SK-N-SH (cell line): ENCODE data around the gene UBL4B. TPM values are rescaled to one million over a fixed set of nuclear protein-coding genes. Genes with fewer than 3 reads are reported as not detected.

ENCODE experiments used
- CTCF ChIA-PET: fragments of 300-600, 350-600 bp; formaldehyde crosslinking; extraction: SDS; loops from one replicate; lab custom pipeline; 2021; lab: Yijun Ruan, JAX
- POLR2A ChIA-PET: fragments of 350-600 bp; sonication (Branson Sonifier 250); formaldehyde crosslinking; extraction: SDS; loops from one replicate; lab custom pipeline; 2020; ENCODE audit warnings: antibody characterized with exemption, inconsistent platforms; lab: Yijun Ruan, JAX
- DNase-seq: peaks from one replicate; pipeline ENCODE4 v3.0.0; 2012
- H2AFZ ChIP-seq: fragments of 200-600 bp; sonication (generic); 2 replicates; pipeline ENCODE4 v1.8.1; 2016; ENCODE audit warnings: antibody characterized with exemption, mild to moderate bottlenecking, low read depth
- H3F3A ChIP-seq: fragments of 200-600 bp; sonication (generic); replicated peaks from 2 replicates; pipeline ENCODE3; 2016; ENCODE audit warnings: antibody characterized with exemption, mild to moderate bottlenecking; ENCODE audit not compliant: insufficient read depth
- H3K27ac ChIP-seq, 2 experiments: fragments of 200-500 bp in 1 of 2; fragments of 200-600 bp in 1 of 2; sonication (Bioruptor generic) in 1 of 2; sonication (generic), shearing (Covaris generic) in 1 of 2; 2 replicates each; pipeline versions ENCODE4 v1.5.1 to v1.6.1; 2014 to 2016; ENCODE audit warnings: low read depth in 2 of 2, inconsistent platforms in 1 of 2, low read length in 1 of 2, mild to moderate bottlenecking in 1 of 2, mixed read lengths in 1 of 2
- H3K27me3 ChIP-seq: fragments of 200-600 bp; sonication (generic), shearing (Covaris generic); 2 replicates; pipeline ENCODE4 v1.6.1; 2016; ENCODE audit warnings: mixed run types; ENCODE audit not compliant: insufficient read depth
- H3K36me3 ChIP-seq, 2 experiments: fragments of 200-500 bp in 1 of 2; fragments of 200-600 bp in 1 of 2; sonication (Bioruptor generic) in 1 of 2; sonication (generic) in 1 of 2; replicated peaks in 1 of 2; 2 replicates each; pipeline versions ENCODE3 to v1.5.1; 2014 to 2016; ENCODE audit warnings: low read length in 1 of 2, mild to moderate bottlenecking in 1 of 2; ENCODE audit not compliant: insufficient read depth in 2 of 2, control insufficient read depth in 1 of 2
- H3K4me1 ChIP-seq, 2 experiments: fragments of 200-500 bp in 1 of 2; fragments of 200-600 bp in 1 of 2; sonication (Bioruptor generic) in 1 of 2; sonication (generic), shearing (Covaris generic) in 1 of 2; 2 replicates each; pipeline versions ENCODE4 v1.5.1 to v1.6.1; 2014 to 2016; ENCODE audit warnings: low read depth in 1 of 2, low read length in 1 of 2, mixed run types in 1 of 2; ENCODE audit not compliant: insufficient read depth in 2 of 2, control insufficient read depth in 1 of 2
- H3K4me2 ChIP-seq: fragments of 200-600 bp; sonication (generic), shearing (Covaris generic); 2 replicates; pipeline ENCODE4 v1.6.1; 2017; ENCODE audit warnings: mixed run types
- H3K4me3 ChIP-seq, 2 experiments: fragments of 200-500 bp in 1 of 2; fragments of 200-600 bp in 1 of 2; sonication (Bioruptor generic) in 1 of 2; sonication (generic), shearing (Covaris generic) in 1 of 2; 2 replicates each; pipeline versions ENCODE4 v1.5.1 to v1.8.1; 2014 to 2016; ENCODE audit warnings: low read depth in 2 of 2, inconsistent platforms in 1 of 2, low read length in 1 of 2, mild to moderate bottlenecking in 1 of 2, mixed read lengths in 1 of 2, moderate library complexity in 1 of 2
- H3K79me2 ChIP-seq: fragments of 200-600 bp; sonication (generic); 2 replicates; pipeline ENCODE4 v1.8.1; 2017; ENCODE audit warnings: mild to moderate bottlenecking; ENCODE audit not compliant: insufficient read depth
- H3K9ac ChIP-seq: fragments of 200-600 bp; sonication (generic); 2 replicates; pipeline ENCODE4 v1.6.1; 2017; ENCODE audit warnings: mixed run types
- H3K9me2 ChIP-seq: fragments of 200-600 bp; sonication (generic); 2 replicates; pipeline ENCODE4 v1.6.1; 2017; ENCODE audit warnings: mixed run types
- H3K9me3 ChIP-seq: fragments of 200-600 bp; sonication (generic); 2 replicates; pipeline ENCODE4 v1.6.1; 2017; ENCODE audit warnings: mixed run types, mild to moderate bottlenecking, moderate library complexity
- H4K20me1 ChIP-seq: fragments of 200-600 bp; sonication (generic); 2 replicates; pipeline ENCODE4 v1.6.1; 2017; ENCODE audit warnings: mild to moderate bottlenecking, mixed run types; ENCODE audit not compliant: insufficient read depth
- ELF1 ChIP-seq: IDR thresholded peaks from 2 replicates; pipeline ENCODE4 v1.4.0; 2012
- EP300 ChIP-seq, 2 experiments: IDR thresholded peaks; 2 replicates each; pipeline versions ENCODE4 v1.4.0 to v1.6.1; 2012; ENCODE audit warnings: borderline replicate concordance in 1 of 2, low read depth in 1 of 2, low read length in 1 of 2
- FOSL2 ChIP-seq: IDR thresholded peaks from 2 replicates; pipeline ENCODE4 v1.4.0; 2012; ENCODE audit warnings: low read depth, mild to moderate bottlenecking, moderate library complexity, borderline replicate concordance
- FOXJ3 ChIP-seq: sonication (generic); formaldehyde crosslinking; IDR thresholded peaks from 2 replicates; pipeline ENCODE4 v1.5.1; 2020; ENCODE audit warnings: mild to moderate bottlenecking, missing genetic modification reagents
- FOXM1 ChIP-seq: IDR thresholded peaks from 2 replicates; pipeline ENCODE4 v1.4.0; 2012; ENCODE audit warnings: low read depth, mild to moderate bottlenecking
- GATA2 ChIP-seq: sonication (generic); formaldehyde crosslinking; IDR thresholded peaks from 2 replicates; pipeline ENCODE4 v1.5.0; 2020; ENCODE audit warnings: mild to moderate bottlenecking, missing genetic modification reagents
- JUND ChIP-seq: IDR thresholded peaks from 2 replicates; pipeline ENCODE4 v1.4.0; 2012
- MEF2A ChIP-seq: IDR thresholded peaks from 2 replicates; pipeline ENCODE4 v1.4.0; 2012; ENCODE audit warnings: low read depth, borderline replicate concordance
- MXI1 ChIP-seq: IDR thresholded peaks from 2 replicates; pipeline ENCODE4 v1.6.1; 2012; ENCODE audit warnings: mild to moderate bottlenecking, low read depth, low read length, improper control_type of control experiment
- POLR2AphosphoS5 ChIP-seq: IDR thresholded peaks from 2 replicates; pipeline ENCODE4 v1.6.1; 2012; ENCODE audit warnings: low read depth, low read length
- RAD21 ChIP-seq: IDR thresholded peaks from 2 replicates; pipeline ENCODE4 v1.6.1; 2012; ENCODE audit warnings: mild to moderate bottlenecking, low read length
- RCOR1 ChIP-seq: fragments of 150-350 bp; IDR thresholded peaks from 2 replicates; pipeline ENCODE4 v1.6.1; 2017; ENCODE audit warnings: antibody characterized with exemption, low read length
- RXRA ChIP-seq: IDR thresholded peaks from 2 replicates; pipeline ENCODE4 v1.4.0; 2012; ENCODE audit warnings: low read depth, mild to moderate bottlenecking, borderline replicate concordance
- SMC3 ChIP-seq: IDR thresholded peaks from 2 replicates; pipeline ENCODE4 v1.6.1; 2012; ENCODE audit warnings: low read depth, low read length, improper control_type of control experiment
- TAF1 ChIP-seq: IDR thresholded peaks from 2 replicates; pipeline ENCODE4 v1.6.1; 2012; ENCODE audit warnings: low read depth, mild to moderate bottlenecking, low read length, moderate library complexity, borderline replicate concordance
- TCF12 ChIP-seq: IDR thresholded peaks from 2 replicates; pipeline ENCODE4 v1.4.0; 2012
- TEAD4 ChIP-seq: IDR thresholded peaks from 2 replicates; pipeline ENCODE4 v1.4.0; 2012; ENCODE audit warnings: mild to moderate bottlenecking, borderline replicate concordance; ENCODE audit not compliant: insufficient read depth
- USF1 ChIP-seq: IDR thresholded peaks from 2 replicates; pipeline ENCODE4 v1.4.0; 2012; ENCODE audit warnings: low read depth, borderline replicate concordance
- YY1 ChIP-seq: IDR thresholded peaks from 2 replicates; pipeline ENCODE4 v1.4.0; 2012; ENCODE audit warnings: low read depth, mild to moderate bottlenecking
- WGBS: methylation state at CpG from one replicate; pipeline ENCODE4 v1.1.6; 2017; ENCODE audit warnings: low lambda C conversion rate; 5-methylcytosine and 5-hydroxymethylcytosine counted together
- polyA plus RNA-seq, 3 experiments: library from polyadenylated mRNA; depleted of rRNA; stranded (reverse); fragments of >200 nt; gene quantifications; 2 replicates each; pipeline ENCODE4 v1.2.3, GENCODE V29; 2012
- TF ChIP-seq, protein P1 (sequence below): IDR thresholded peaks from 2 replicates; pipeline ENCODE4; 2012
- TF ChIP-seq, protein P2 (sequence below): fragments of 200-600 bp; sonication (generic); IDR thresholded peaks from 2 replicates; pipeline ENCODE4 v1.6.1; 2017; ENCODE audit warnings: antibody characterized with exemption, mild to moderate bottlenecking, moderate library complexity

Gene UBL4B
- polyA plus RNA-seq, 1 of the 3 experiments (the other 2 are of a cell fraction), result not detected

GRCh38 chr1:110125810-110126209, 13.6 kb downstream of the UBL4B start:
- H3K27ac ChIP-seq, result no peak overlapping the region
- no peaks in the 10 kb centered on the region; the same call in 1 of the 2 replicates for H3K27me3 ChIP-seq
- ChIA-PET CTCF (interaction anchor here (1.1 to 51.7 kb wide), 6 partner anchors 9 to 77 kb away, joined by 3 to 1768 read pairs (median 4); partner anchors contain the start of gene STRIP1), POLR2A (interaction anchor here (0.6 kb wide), 1 partner anchor 67 kb away, joined by 3 read pairs; no protein-coding TSS in a partner anchor)
- no peak overlapping the region for H3K9ac ChIP-seq
- H3K9me2 ChIP-seq, result no peaks in the 10 kb centered on the region
- no peak overlapping the region for H2AFZ ChIP-seq
- no peak overlapping the region for H3K4me3 ChIP-seq
- H3K9me3 ChIP-seq, result no peaks in the 10 kb centered on the region
- TF ChIP-seq USF1 (no peak), FOXM1 (no peak), MEF2A (no peak)
- no peak overlapping the region for H3K4me2 ChIP-seq
- no peak for DNase-seq
- 69% methylated on average over 3 of the region's 4 CpGs for WGBS
- no peaks in the 10 kb centered on the region; a peak in 1 of 4 replicates for H3K4me1 ChIP-seq
- H4K20me1 ChIP-seq, result no peaks in the 10 kb centered on the region
- H3F3A ChIP-seq, result no peaks in the 10 kb centered on the region
- no peaks in the 10 kb centered on the region for H3K36me3 ChIP-seq
- H3K79me2 ChIP-seq, result no peaks in the 10 kb centered on the region

- H3K79me2 ChIP-seq, result no peaks in the 10 kb centered on the region
- WGBS, result 80% methylated on average over 26 of the region's 31 CpGs
- H2AFZ ChIP-seq, result no peak overlapping the region
- no peaks in the 10 kb centered on the region for H3K36me3 ChIP-seq
- H3K9ac ChIP-seq, result no peak overlapping the region
- CTCF ChIA-PET, result interaction anchor here (0.8 to 1.1 kb wide), 2 partner anchors 10 to 13 kb away, joined by 4 read pairs; no protein-coding TSS in a partner anchor
- no peak overlapping the region for H3K27ac ChIP-seq
- H3K4me2 ChIP-seq, result no peak overlapping the region
- no peaks in the 10 kb centered on the region for H4K20me1 ChIP-seq
- POLR2A ChIA-PET, result no interaction called here
- H3K4me1 ChIP-seq, result peaks cover 0 to 10% of the 10 kb centered on the region in 2 experiments; a peak in 1 of 4 replicates
- no peaks in the 10 kb centered on the region for H3K9me2 ChIP-seq
- no peak for DNase-seq
- H3K27me3 ChIP-seq, result no peaks in the 10 kb centered on the region; the same call in 1 of the 2 replicates
- TF ChIP-seq TEAD4, result no peak
- no peak for TF ChIP-seq FOXJ3 (CRISPR knock-in tag)
- TF ChIP-seq FOSL2, result no peak
- no peak for TF ChIP-seq JUND
- no peak for TF ChIP-seq SMC3
- no peak for TF ChIP-seq TCF12
- TF ChIP-seq TAF1, result no peak
- TF ChIP-seq RCOR1, result no peak
- no peak for TF ChIP-seq MXI1
- TF ChIP-seq, protein P1, sequence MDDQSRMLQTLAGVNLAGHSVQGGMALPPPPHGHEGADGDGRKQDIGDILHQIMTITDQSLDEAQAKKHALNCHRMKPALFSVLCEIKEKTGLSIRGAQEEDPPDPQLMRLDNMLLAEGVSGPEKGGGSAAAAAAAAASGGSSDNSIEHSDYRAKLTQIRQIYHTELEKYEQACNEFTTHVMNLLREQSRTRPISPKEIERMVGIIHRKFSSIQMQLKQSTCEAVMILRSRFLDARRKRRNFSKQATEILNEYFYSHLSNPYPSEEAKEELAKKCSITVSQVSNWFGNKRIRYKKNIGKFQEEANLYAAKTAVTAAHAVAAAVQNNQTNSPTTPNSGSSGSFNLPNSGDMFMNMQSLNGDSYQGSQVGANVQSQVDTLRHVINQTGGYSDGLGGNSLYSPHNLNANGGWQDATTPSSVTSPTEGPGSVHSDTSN, result no peak
- TF ChIP-seq, protein P2, sequence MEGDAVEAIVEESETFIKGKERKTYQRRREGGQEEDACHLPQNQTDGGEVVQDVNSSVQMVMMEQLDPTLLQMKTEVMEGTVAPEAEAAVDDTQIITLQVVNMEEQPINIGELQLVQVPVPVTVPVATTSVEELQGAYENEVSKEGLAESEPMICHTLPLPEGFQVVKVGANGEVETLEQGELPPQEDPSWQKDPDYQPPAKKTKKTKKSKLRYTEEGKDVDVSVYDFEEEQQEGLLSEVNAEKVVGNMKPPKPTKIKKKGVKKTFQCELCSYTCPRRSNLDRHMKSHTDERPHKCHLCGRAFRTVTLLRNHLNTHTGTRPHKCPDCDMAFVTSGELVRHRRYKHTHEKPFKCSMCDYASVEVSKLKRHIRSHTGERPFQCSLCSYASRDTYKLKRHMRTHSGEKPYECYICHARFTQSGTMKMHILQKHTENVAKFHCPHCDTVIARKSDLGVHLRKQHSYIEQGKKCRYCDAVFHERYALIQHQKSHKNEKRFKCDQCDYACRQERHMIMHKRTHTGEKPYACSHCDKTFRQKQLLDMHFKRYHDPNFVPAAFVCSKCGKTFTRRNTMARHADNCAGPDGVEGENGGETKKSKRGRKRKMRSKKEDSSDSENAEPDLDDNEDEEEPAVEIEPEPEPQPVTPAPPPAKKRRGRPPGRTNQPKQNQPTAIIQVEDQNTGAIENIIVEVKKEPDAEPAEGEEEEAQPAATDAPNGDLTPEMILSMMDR, result no peak
- no peak for TF ChIP-seq ELF1
- TF ChIP-seq RXRA, result no peak
- TF ChIP-seq YY1, result no peak
- no peak for TF ChIP-seq MEF2A
- no peak for TF ChIP-seq USF1
- TF ChIP-seq POLR2AphosphoS5, result no peak
- TF ChIP-seq EP300 (IDR thresholded peaks at IDR 0.05; ENCODE audit: borderline replicate concordance in 1 of 2, low read depth in 1 of 2, low read length in 1 of 2), result no peak
- TF ChIP-seq GATA2, result no peak
- TF ChIP-seq RAD21, result no peak
- no peaks in the 10 kb centered on the region for H3F3A ChIP-seq
- H3K9me3 ChIP-seq, result no peaks in the 10 kb centered on the region
- H3K4me3 ChIP-seq, result no peak overlapping the region
Measured at GRCh38 chr1:110130113-110130591, 17.9 kb downstream of the UBL4B start.
